KMS-11 (cell line): ENCODE data around the gene AOPEP.

Source experiments
- H2AFZ ChIP-seq: fragments of 200-600 bp; sonication (generic); 2 replicates; pipeline ENCODE4 v1.6.1; 2016; ENCODE audit warnings: antibody characterized with exemption, mixed run types, low read depth
- H3K27ac ChIP-seq: fragments of 200-600 bp; sonication (generic); 2 replicates; pipeline ENCODE4 v1.6.1; 2016; ENCODE audit warnings: mild to moderate bottlenecking, mixed run types
- H3K27me3 ChIP-seq: fragments of 200-600 bp; sonication (generic); 2 replicates; pipeline ENCODE4 v1.6.1; 2017; ENCODE audit warnings: mild to moderate bottlenecking, low read depth, mixed run types, moderate library complexity; ENCODE audit not compliant: insufficient read depth
- H3K36me3 ChIP-seq: fragments of 200-600 bp; sonication (generic); 2 replicates; pipeline ENCODE4 v1.6.1; 2017; ENCODE audit warnings: mild to moderate bottlenecking, mixed run types; ENCODE audit not compliant: insufficient read depth
- H3K4me1 ChIP-seq: fragments of 200-600 bp; sonication (generic); 2 replicates; pipeline ENCODE4 v1.6.1; 2016; ENCODE audit warnings: mild to moderate bottlenecking, low read depth, mixed run types; ENCODE audit not compliant: poor library complexity, severe bottlenecking
- H3K4me2 ChIP-seq: fragments of 200-600 bp; sonication (generic); 2 replicates; pipeline ENCODE4 v1.7.0; 2016; ENCODE audit warnings: mild to moderate bottlenecking, mixed run types
- H3K4me3 ChIP-seq: fragments of 200-600 bp; sonication (generic); IDR thresholded peaks from 2 replicates; pipeline ENCODE4 v1.6.1; 2017; ENCODE audit warnings: low read depth, low read length, mixed read lengths; ENCODE audit not compliant: insufficient read depth
- H3K79me2 ChIP-seq: fragments of 200-600 bp; sonication (generic); 2 replicates; pipeline ENCODE4 v1.6.1; 2016; ENCODE audit warnings: low read depth, mixed run types; ENCODE audit not compliant: insufficient read depth
- H3K9ac ChIP-seq: fragments of 200-600 bp; sonication (generic); 2 replicates; pipeline ENCODE4 v1.6.1; 2016; ENCODE audit warnings: mild to moderate bottlenecking, mixed run types
- H4K20me1 ChIP-seq: fragments of 200-600 bp; sonication (generic); 2 replicates; pipeline ENCODE4 v1.6.1; 2016; ENCODE audit warnings: mild to moderate bottlenecking, mixed run types; ENCODE audit not compliant: insufficient read depth
- TF ChIP-seq, protein P1 (sequence below): fragments of 200-600 bp; sonication (generic); conservative IDR thresholded peaks from 2 replicates; pipeline ENCODE4 v1.6.1; 2017; ENCODE audit warnings: low read depth, mild to moderate bottlenecking, antibody characterized with exemption, low read length, moderate library complexity, mixed read lengths

AOPEP gene

DNA sequence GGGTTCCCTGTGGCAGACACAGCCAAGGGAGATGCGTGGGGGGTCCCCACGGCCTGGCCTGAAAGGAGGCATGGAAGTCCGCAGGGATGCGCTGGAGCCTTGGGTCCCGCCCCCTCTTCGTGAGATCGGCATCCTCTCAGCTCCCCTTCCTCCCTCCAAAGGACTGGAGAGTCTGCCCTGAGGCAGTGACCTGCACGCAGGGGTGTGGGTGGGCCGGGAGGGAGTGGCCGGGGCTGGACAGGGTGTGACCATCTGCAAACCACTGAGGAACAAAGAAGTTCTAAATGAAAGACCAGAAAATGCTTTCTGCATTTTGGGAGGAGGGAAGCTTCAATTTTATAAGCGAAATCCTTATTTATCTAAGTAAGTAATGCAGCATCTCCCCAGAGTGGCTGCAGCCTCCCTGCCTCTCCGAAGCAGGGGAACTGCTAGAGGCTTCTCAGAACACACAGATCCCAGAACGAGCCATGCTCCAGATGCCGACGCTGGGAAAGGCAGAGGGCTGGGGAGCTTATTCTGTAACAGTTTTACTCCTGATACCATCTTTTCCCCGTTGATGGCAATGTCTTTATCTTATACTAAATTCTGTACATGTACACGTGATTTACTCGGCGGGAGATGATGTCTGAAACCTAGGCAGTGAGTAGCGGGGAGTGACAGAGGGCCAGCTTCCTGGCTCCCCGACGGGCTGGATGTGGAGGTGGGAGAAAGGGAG lies 369.3 kb downstream of the AOPEP start:
- Histone ChIP-seq H3K79me2 (no peaks in the 10 kb centered on the region), H3K36me3 (no peaks in the 10 kb centered on the region), H2AFZ (no peak overlapping the region), H3K27me3 (no peaks in the 10 kb centered on the region), H3K9ac (no peak overlapping the region), H3K4me2 (no peak overlapping the region), H3K27ac (no peak overlapping the region), H4K20me1 (no peaks in the 10 kb centered on the region), H3K4me1 (peaks cover 5% of the 10 kb centered on the region), H3K4me3 (no peak overlapping the region)
- TF ChIP-seq, protein P1, sequence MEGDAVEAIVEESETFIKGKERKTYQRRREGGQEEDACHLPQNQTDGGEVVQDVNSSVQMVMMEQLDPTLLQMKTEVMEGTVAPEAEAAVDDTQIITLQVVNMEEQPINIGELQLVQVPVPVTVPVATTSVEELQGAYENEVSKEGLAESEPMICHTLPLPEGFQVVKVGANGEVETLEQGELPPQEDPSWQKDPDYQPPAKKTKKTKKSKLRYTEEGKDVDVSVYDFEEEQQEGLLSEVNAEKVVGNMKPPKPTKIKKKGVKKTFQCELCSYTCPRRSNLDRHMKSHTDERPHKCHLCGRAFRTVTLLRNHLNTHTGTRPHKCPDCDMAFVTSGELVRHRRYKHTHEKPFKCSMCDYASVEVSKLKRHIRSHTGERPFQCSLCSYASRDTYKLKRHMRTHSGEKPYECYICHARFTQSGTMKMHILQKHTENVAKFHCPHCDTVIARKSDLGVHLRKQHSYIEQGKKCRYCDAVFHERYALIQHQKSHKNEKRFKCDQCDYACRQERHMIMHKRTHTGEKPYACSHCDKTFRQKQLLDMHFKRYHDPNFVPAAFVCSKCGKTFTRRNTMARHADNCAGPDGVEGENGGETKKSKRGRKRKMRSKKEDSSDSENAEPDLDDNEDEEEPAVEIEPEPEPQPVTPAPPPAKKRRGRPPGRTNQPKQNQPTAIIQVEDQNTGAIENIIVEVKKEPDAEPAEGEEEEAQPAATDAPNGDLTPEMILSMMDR = no peak

- Histone ChIP-seq H3K36me3 (no peaks in the 10 kb centered on the region), H3K4me1 (peaks cover 5% of the 10 kb centered on the region), H4K20me1 (no peaks in the 10 kb centered on the region), H3K4me2 (no peak overlapping the region), H3K79me2 (no peaks in the 10 kb centered on the region), H3K27me3 (no peaks in the 10 kb centered on the region), H3K27ac (no peak overlapping the region), H2AFZ (no peak overlapping the region), H3K9ac (no peak overlapping the region), H3K4me3 (no peak overlapping the region)
- TF ChIP-seq, protein P1 = no peak
Measured at GRCh38 chr9:95096381-95096780, 369.9 kb downstream of the AOPEP start.

DNA sequence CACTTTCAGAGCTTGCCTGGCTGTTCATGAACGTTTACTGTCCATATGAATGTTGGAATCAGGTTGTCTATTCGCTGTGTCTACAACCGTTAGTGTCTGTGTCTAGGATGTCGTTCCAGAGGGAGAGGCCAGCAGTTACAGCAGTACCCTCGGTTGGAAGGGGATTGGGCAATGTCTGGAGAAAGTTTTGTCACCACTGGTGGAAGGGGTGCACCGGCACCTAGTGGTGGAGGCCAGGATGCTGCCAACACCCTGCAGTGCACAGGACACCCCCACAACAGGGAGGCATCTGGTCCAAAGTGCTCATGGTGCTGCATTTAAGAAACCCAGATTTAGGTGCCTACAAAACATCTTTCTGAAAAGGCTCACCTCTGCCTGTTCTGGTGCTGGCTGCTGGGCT lies 370.3 kb downstream of the AOPEP start:
- Histone ChIP-seq H4K20me1 (no peaks in the 10 kb centered on the region), H2AFZ (no peak overlapping the region), H3K4me2 (no peak overlapping the region), H3K9ac (no peak overlapping the region), H3K79me2 (no peaks in the 10 kb centered on the region), H3K4me3 (no peak overlapping the region), H3K36me3 (no peaks in the 10 kb centered on the region), H3K27me3 (no peaks in the 10 kb centered on the region), H3K4me1 (peaks cover 5% of the 10 kb centered on the region), H3K27ac (no peak overlapping the region)
- TF ChIP-seq, protein P1 = no peak

- no peak overlapping the region for H2AFZ ChIP-seq
- H3K4me2 ChIP-seq = no peak overlapping the region
- TF ChIP-seq, protein P1 = no peak
- peaks cover 3% of the 10 kb centered on the region for H3K4me1 ChIP-seq
- H3K79me2 ChIP-seq = no peaks in the 10 kb centered on the region
- H4K20me1 ChIP-seq = no peaks in the 10 kb centered on the region
- no peaks in the 10 kb centered on the region for H3K27me3 ChIP-seq
- no peaks in the 10 kb centered on the region for H3K36me3 ChIP-seq
- no peak overlapping the region for H3K9ac ChIP-seq
- no peak overlapping the region for H3K4me3 ChIP-seq
- H3K27ac ChIP-seq = no peak overlapping the region
Measured at GRCh38 chr9:95097279-95097678, 370.8 kb downstream of the AOPEP start.
